ENCODE data around the gene WARS2.

WARS2 gene

DNA sequence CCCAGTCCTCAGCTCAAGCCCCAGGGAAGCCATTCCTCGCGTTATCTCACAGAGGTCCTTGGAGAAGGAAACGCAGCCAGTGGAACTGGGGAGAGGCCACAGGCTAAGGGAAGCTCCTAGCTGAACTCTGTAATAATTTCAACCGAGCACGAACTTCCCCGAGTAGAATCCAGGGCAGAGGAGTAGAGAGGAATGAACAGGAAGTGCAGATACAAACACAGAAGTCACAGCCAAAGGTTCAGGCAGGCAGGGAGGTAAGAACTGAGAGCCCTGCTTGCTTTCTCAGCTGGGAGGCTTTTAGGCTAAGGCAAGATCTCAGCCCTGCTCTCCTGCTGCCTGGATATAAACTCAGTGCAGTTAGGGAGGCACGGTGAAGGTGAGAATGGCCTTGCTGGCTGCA, 23.7 kb downstream of the WARS2 start:
- H3K27ac Mint-ChIP-seq = no peak overlapping the region
- no peaks in the 10 kb centered on the region for H3K27me3 Mint-ChIP-seq (ENCODE audit: low read depth)
- H3K36me3 Mint-ChIP-seq (ENCODE audit: low read depth) = no peaks in the 10 kb centered on the region
- no peak overlapping the region for H3K4me3 Mint-ChIP-seq
- H3K9me3 Mint-ChIP-seq = peaks cover 18% of the 10 kb centered on the region
- peaks cover 4% of the 10 kb centered on the region for H3K4me1 Mint-ChIP-seq (ENCODE audit: low read depth)

DNA sequence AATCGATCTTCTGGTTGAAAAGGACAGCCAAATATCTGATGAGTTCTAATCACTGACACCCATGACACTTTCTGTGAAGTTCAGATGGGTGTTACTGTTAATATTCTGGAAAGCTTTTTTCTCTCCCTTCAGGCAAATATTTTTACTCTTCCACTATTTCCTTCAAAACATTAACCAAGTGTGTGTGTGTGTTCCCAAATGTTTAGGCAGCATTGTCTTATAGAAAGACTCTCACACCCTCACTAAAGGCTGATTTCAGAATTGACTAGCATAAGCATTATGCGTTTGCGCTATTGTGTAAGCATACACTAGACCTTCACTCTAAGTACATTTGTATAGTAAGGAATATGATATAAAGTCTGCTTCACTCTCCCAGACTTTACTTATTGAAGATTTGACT, 24.7 kb downstream of the WARS2 start:
- no peak overlapping the region for H3K27ac Mint-ChIP-seq
- H3K9me3 Mint-ChIP-seq = peaks cover 14% of the 10 kb centered on the region
- H3K27me3 Mint-ChIP-seq (ENCODE audit: low read depth) = no peaks in the 10 kb centered on the region
- no peaks in the 10 kb centered on the region for H3K36me3 Mint-ChIP-seq (ENCODE audit: low read depth)
- peaks cover 4% of the 10 kb centered on the region for H3K4me1 Mint-ChIP-seq (ENCODE audit: low read depth)
- no peak overlapping the region for H3K4me3 Mint-ChIP-seq

DNA sequence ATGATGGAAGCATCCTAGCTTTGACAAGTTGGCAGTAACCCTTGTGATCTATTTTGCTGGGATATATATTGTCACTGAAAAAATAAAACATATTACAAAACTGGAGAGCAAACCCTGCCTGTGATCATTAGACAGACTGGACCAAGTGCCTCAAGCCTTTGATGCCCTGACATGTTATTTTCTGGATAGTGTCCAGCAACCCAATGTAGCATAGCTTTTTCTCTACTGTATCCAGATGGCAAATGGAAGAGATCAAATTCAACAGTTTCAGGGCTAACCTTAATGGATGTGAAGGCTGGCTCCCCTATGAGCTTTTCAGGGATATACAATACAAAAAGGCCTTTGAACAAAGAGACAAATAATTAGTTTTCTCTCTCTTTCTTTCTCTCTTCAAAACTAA, 25.1 kb downstream of the WARS2 start:
- Mint-ChIP-seq H3K27ac (no peak overlapping the region), H3K4me3 (no peak overlapping the region), H3K36me3 (ENCODE audit: low read depth) (no peaks in the 10 kb centered on the region), H3K27me3 (ENCODE audit: low read depth) (no peaks in the 10 kb centered on the region), H3K4me1 (ENCODE audit: low read depth) (peaks cover 4% of the 10 kb centered on the region), H3K9me3 (peaks cover 13% of the 10 kb centered on the region)

DNA sequence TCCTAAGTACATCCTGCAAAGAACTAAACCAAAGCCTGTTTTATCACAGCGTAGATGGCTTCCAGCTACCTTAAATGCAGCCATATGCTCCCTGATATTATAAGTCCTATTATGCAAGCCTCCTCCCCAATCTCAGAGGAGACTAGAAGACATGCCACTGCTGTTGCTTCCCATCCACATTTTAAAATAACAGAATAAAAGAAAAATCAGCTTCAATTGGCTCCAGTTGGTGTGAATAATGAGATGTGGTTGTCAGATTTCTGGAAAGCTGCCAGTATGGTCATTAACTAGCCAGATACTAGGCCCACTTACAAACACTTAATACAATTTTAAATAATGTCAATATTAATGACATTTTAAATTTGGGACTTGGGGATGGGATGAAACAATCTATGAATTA, 25.7 kb downstream of the WARS2 start:
- Mint-ChIP-seq H3K36me3 (ENCODE audit: low read depth) (no peaks in the 10 kb centered on the region), H3K4me1 (ENCODE audit: low read depth) (peaks cover under 1% of the 10 kb centered on the region), H3K27me3 (ENCODE audit: low read depth) (no peaks in the 10 kb centered on the region), H3K4me3 (no peak overlapping the region), H3K9me3 (peaks cover 10% of the 10 kb centered on the region), H3K27ac (no peak overlapping the region)

DNA sequence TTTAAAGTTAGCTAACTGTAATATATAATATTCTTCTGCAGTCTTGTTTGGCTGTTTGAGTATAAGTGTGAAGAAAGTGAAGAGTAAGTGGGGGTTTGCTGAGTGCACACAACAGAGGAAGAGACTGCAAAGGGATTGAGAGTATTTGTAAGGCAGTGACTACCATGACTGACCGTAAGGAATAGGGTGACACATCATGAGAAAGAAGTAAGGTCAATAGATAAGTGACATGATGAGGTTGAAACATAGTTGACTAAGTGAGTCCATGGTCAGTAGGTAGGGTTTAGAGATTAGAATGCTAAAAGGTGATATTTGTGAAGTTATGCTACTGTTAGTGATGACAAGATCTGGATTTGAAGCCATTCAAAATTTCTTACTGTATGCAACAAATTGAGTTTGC, 27.7 kb downstream of the WARS2 start:
- no peaks in the 10 kb centered on the region for H3K27me3 Mint-ChIP-seq (ENCODE audit: low read depth)
- H3K4me3 Mint-ChIP-seq = no peak overlapping the region
- H3K36me3 Mint-ChIP-seq (ENCODE audit: low read depth) = no peaks in the 10 kb centered on the region
- H3K27ac Mint-ChIP-seq = no peak overlapping the region
- no peaks in the 10 kb centered on the region for H3K4me1 Mint-ChIP-seq (ENCODE audit: low read depth)
- H3K9me3 Mint-ChIP-seq = peaks cover 1% of the 10 kb centered on the region

DNA sequence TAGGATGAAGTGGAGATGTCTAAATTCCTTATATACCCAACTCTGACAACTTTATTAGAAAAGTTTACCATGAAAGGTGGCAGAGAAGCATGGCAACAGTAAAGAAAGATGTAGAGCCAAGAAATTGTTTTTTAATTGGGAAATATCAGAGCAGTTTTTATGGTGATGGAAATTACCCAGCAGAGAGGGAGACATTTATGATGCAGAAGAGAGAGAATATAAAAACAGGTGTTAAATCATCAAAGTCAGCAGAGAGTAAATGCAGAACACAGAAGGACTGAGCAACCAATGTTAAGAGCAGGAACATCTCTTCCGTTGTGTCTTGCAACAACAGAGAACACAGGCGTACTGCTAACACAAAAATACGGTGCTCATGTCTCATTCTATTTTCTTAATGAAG, 28.2 kb downstream of the WARS2 start:
- Mint-ChIP-seq H3K27ac (no peak overlapping the region), H3K4me1 (ENCODE audit: low read depth) (no peaks in the 10 kb centered on the region), H3K27me3 (ENCODE audit: low read depth) (no peaks in the 10 kb centered on the region), H3K36me3 (ENCODE audit: low read depth) (no peaks in the 10 kb centered on the region), H3K9me3 (no peaks in the 10 kb centered on the region), H3K4me3 (no peak overlapping the region)

DNA sequence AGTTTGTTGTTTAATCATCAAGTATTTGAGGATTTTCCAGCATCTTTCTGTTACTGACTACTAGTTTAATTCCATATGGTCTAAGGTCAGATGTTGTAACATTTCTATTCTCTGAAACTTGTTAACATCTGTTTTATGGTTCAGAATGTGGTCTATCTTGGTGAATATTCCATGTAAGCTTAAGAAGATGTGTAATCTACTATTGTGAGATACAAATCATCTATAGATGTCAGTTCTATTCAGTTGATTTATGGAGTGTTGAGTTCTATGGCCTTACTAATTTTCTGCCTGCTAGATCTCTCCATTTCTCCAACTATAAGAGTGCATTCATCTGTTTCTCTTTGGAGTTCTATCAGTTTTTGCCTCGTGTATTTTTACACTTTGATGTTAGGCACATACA, 31.5 kb downstream of the WARS2 start:
- Mint-ChIP-seq H3K9me3 (no peaks in the 10 kb centered on the region), H3K27me3 (ENCODE audit: low read depth) (no peaks in the 10 kb centered on the region), H3K4me3 (no peak overlapping the region), H3K27ac (no peak overlapping the region), H3K4me1 (ENCODE audit: low read depth) (no peaks in the 10 kb centered on the region), H3K36me3 (ENCODE audit: low read depth) (no peaks in the 10 kb centered on the region)

DNA sequence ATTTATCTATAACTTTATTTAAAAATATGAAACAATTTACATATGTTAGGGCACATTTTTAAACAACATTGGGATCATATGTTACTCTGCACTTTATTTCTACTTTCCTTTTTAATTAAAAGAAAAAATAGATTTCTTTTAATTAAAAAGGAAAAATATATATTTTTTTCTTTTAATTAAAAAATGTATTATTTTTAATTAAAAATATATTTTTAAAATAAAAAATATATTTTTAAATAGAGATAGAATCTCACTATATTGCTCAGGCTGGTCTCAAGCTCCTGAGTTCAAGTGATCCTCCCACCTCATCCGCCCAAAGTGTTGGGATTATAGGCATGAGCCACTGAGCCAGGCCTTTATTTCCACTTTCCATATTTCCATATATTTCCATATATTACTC, 36.7 kb downstream of the WARS2 start:
- H3K9me3 Mint-ChIP-seq = no peaks in the 10 kb centered on the region
- H3K27ac Mint-ChIP-seq = no peak overlapping the region
- no peak overlapping the region for H3K4me3 Mint-ChIP-seq
- H3K4me1 Mint-ChIP-seq (ENCODE audit: low read depth) = no peaks in the 10 kb centered on the region
- H3K27me3 Mint-ChIP-seq (ENCODE audit: low read depth) = no peaks in the 10 kb centered on the region
- no peaks in the 10 kb centered on the region for H3K36me3 Mint-ChIP-seq (ENCODE audit: low read depth)

DNA sequence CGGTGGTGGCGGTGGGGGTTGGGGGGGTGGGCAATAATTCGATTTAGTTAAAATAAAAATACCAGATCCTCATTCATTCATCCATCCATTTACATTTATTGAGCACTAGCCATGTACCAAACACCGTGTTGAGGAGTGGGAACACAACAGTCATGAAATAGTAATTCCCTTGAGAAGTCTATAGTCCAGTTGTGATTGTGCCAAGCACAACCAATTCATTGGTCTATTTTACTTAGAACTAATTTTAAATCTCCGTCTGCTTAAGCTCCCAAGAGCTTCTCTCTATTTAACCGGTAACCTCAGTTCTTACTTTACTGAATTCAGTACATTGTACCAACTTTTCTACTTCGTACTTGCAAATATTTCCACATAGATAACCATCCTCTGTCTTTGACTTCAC, 38.4 kb downstream of the WARS2 start:
- Mint-ChIP-seq H3K27me3 (ENCODE audit: low read depth) (no peaks in the 10 kb centered on the region), H3K4me3 (no peak overlapping the region), H3K36me3 (ENCODE audit: low read depth) (no peaks in the 10 kb centered on the region), H3K9me3 (no peaks in the 10 kb centered on the region), H3K4me1 (ENCODE audit: low read depth) (no peaks in the 10 kb centered on the region), H3K27ac (no peak overlapping the region)

DNA sequence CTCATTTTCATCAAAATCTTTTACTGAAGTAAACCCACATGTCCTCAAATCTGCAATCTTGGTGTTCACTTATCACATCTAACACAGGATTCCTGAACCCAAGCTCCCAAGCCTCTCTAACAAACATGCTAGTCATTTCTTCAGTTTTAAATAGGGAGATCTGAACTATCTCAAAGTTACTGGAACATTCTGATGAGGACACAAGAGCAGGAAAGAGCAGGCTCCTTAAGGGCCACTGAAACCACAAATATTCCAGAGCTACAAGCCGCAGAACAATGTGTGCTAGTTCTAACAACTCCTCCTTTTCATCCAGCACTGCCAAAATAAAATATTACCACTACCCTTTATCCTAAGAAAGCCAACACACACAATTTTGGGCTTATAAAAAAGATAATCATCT, 38.9 kb downstream of the WARS2 start:
- Mint-ChIP-seq H3K27ac (no peak overlapping the region), H3K9me3 (no peaks in the 10 kb centered on the region), H3K4me3 (no peak overlapping the region), H3K27me3 (ENCODE audit: low read depth) (no peaks in the 10 kb centered on the region), H3K4me1 (ENCODE audit: low read depth) (no peaks in the 10 kb centered on the region), H3K36me3 (ENCODE audit: low read depth) (no peaks in the 10 kb centered on the region)

DNA sequence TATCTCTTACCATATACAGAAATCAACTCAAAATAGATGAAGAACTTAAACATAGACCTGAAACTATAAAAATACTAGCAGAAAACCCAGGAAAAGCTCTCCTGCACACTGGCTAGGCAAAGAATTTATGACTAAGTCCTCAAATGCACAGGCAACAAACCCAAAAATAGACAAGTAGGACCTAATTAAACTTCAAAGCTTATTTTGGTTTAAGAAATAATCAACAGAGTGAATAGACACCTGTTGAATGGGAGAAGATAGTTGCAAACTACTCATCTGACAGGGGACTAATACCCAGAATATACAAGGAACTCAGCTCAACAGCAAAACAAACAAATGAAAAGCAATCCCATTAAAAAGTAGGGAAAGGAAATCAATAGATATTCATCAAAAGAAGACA, 40.7 kb downstream of the WARS2 start:
- Mint-ChIP-seq H3K9me3 (no peaks in the 10 kb centered on the region), H3K4me3 (no peak overlapping the region), H3K27me3 (ENCODE audit: low read depth) (no peaks in the 10 kb centered on the region), H3K36me3 (ENCODE audit: low read depth) (no peaks in the 10 kb centered on the region), H3K4me1 (ENCODE audit: low read depth) (no peaks in the 10 kb centered on the region), H3K27ac (no peak overlapping the region)

DNA sequence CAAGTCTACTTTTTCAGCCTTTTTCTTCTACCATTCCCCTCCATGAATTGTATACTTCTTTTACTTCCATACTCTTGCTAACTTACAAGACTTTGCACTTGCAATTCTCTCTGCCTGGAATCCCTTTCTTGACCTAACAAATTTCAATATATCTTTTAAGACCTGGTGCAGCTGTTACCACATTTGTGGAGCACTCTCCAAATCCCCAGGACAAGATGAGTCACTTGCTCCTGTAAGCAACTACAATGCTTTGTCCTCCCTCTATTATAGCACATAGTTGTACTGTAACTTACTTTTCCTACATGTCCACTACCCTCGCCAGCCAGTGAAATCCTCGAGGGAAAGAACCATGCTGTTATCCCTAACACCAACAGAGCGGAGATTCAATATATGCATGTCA, 43.1 kb downstream of the WARS2 start:
- H3K36me3 Mint-ChIP-seq (ENCODE audit: low read depth) = no peaks in the 10 kb centered on the region
- no peak overlapping the region for H3K27ac Mint-ChIP-seq
- H3K9me3 Mint-ChIP-seq = no peaks in the 10 kb centered on the region
- H3K27me3 Mint-ChIP-seq (ENCODE audit: low read depth) = no peaks in the 10 kb centered on the region
- no peaks in the 10 kb centered on the region for H3K4me1 Mint-ChIP-seq (ENCODE audit: low read depth)
- no peak overlapping the region for H3K4me3 Mint-ChIP-seq

DNA sequence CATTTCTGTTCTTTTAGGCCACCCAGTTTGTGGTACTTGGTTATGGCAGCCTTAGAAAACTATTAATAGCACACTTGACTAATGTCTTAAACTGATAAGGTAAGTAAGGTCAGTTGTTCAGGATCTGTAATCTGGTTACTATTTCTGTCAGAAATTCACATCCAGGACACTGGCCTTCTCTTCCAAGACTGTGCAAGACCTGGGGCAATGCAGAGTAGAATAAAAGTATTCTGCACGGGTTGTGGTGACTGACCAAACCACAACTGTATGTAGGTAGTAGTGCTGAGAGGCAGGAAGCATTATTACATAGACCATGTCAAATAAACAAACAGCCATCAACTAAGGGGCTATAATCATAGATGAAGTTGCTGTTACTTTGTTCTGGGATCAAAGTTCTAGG, 46.7 kb downstream of the WARS2 start:
- H3K9me3 Mint-ChIP-seq = no peaks in the 10 kb centered on the region

DNA sequence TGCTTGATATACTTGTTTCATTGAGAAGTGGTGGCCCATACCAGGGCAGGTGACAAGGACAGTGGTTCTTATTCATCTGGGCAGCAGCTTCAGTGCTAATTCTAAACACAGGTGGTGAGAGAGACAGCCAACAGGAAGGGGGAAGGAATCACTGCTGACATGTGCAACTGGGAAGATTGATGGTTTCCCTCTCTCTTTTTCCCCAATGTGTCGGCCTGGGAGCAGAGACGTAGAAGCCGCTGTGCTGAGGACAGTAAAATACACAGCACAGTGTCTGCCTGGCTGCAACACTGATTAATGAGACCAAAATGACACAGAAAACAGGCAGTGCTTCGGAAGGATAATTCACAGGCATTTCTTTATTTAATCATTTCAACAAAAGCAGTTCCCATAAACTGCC, 48.8 kb downstream of the WARS2 start:
- Mint-ChIP-seq H3K9me3 (no peaks in the 10 kb centered on the region), H3K4me1 (ENCODE audit: low read depth) (no peaks in the 10 kb centered on the region), H3K4me3 (no peak overlapping the region), H3K27me3 (ENCODE audit: low read depth) (no peaks in the 10 kb centered on the region), H3K27ac (no peak overlapping the region), H3K36me3 (ENCODE audit: low read depth) (no peaks in the 10 kb centered on the region)

More for the DNA sequence above, 46.7 kb downstream of the WARS2 start:
- no peak overlapping the region for H3K27ac Mint-ChIP-seq
- no peaks in the 10 kb centered on the region for H3K4me1 Mint-ChIP-seq (ENCODE audit: low read depth)
- no peaks in the 10 kb centered on the region for H3K36me3 Mint-ChIP-seq (ENCODE audit: low read depth)
- no peaks in the 10 kb centered on the region for H3K27me3 Mint-ChIP-seq (ENCODE audit: low read depth)
- no peak overlapping the region for H3K4me3 Mint-ChIP-seq

DNA sequence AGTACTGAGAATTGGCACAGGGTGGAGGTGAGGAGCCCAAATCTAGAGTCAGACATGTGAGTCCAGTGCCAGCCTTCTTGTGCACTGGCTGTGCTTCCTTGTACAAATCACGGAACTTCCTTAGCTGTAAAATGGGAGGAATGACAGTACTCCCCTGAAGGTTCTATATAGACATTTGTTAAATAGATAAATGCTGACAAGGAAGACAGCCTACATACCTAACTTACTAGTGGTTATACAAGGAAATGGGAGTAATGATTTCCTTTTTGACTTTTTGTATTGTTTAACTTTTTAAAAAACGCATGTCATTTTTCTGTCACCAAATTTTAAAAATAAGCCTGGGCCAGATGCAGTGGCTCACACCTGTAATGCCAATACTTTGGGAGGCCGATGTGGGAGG, 50.2 kb downstream of the WARS2 start:
- Mint-ChIP-seq H3K36me3 (ENCODE audit: low read depth) (no peaks in the 10 kb centered on the region), H3K4me3 (no peak overlapping the region), H3K27ac (no peak overlapping the region), H3K9me3 (peaks cover 5% of the 10 kb centered on the region), H3K27me3 (ENCODE audit: low read depth) (no peaks in the 10 kb centered on the region), H3K4me1 (ENCODE audit: low read depth) (no peaks in the 10 kb centered on the region)

DNA sequence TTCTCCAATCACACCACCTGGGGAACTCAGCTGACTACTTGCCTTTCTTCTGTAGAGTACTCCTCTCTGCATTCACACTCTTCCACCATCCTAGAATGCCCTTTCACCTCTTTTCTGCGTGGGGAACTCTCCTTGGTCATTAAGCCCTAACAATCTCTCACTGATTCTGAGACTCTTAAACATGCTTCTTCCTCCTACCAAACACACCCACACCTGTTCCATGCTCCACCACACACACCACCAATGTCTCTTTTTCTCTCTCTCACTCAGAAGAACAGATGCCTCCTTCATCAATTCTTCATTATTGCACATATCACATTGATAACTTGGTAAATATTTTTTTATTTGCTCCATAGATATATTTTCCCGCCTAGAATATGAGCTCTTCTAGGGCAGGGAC, 53.6 kb downstream of the WARS2 start:
- Mint-ChIP-seq H3K4me1 (ENCODE audit: low read depth) (no peaks in the 10 kb centered on the region), H3K4me3 (no peak overlapping the region), H3K27ac (no peak overlapping the region), H3K27me3 (ENCODE audit: low read depth) (no peaks in the 10 kb centered on the region), H3K36me3 (ENCODE audit: low read depth) (no peaks in the 10 kb centered on the region), H3K9me3 (peaks cover 8% of the 10 kb centered on the region)
